Erythroblast (primary cell): ENCODE data around the gene PDGFD.
A peak's percentile ranks its signal among the peaks of the same experiment; 100 is the strongest.

Experiments used
- DNase-seq, 2 experiments: peaks; one replicate each; lab custom pipeline; 2025; lab: John Stamatoyannopoulos, UW
- GATA1 ChIP-seq: IDR thresholded peaks from 2 replicates; pipeline ENCODE4 v1.6.1; 2011; ENCODE audit warnings: low read depth, mild to moderate bottlenecking, control low read depth, low read length, moderate library complexity
- POLR2A ChIP-seq: IDR thresholded peaks from 2 replicates; pipeline ENCODE4 v1.6.1; 2011; ENCODE audit warnings: mild to moderate bottlenecking, low read length

The PDGFD gene

GRCh38 chr11:103898577-103899336 lies 265.2 kb downstream of the PDGFD start:
- no peak for DNase-seq
- TF ChIP-seq POLR2A (no peak), GATA1 (no peak)

- DNase-seq, result no peak
- no peak for TF ChIP-seq GATA1
- no peak for TF ChIP-seq POLR2A
Observed at GRCh38 chr11:103898065-103898464, 265.9 kb downstream of the PDGFD start.

- TF ChIP-seq GATA1 (no peak), POLR2A (no peak)
- DNase-seq, result no peak
Observed at GRCh38 chr11:103897160-103897936, 266.6 kb downstream of the PDGFD start.

- TF ChIP-seq POLR2A (no peak), GATA1 (no peak)
Observed at GRCh38 chr11:103895106-103895505, 268.8 kb downstream of the PDGFD start.

GRCh38 chr11:103894673-103895072 lies 269.3 kb downstream of the PDGFD start:
- DNase-seq, result no peak
- TF ChIP-seq GATA1 (no peak), POLR2A (no peak)

More at GRCh38 chr11:103895106-103895505, 268.8 kb downstream of the PDGFD start:
- no peak for DNase-seq

GRCh38 chr11:103894034-103894433 lies 269.9 kb downstream of the PDGFD start:
- no peak for TF ChIP-seq POLR2A
- no peak for TF ChIP-seq GATA1
- DNase-seq, result no peak

- no peak for DNase-seq
- TF ChIP-seq POLR2A, result no peak
- no peak for TF ChIP-seq GATA1
Observed at GRCh38 chr11:103893371-103893770, 270.6 kb downstream of the PDGFD start.

GRCh38 chr11:103892603-103893002 lies 271.3 kb downstream of the PDGFD start:
- TF ChIP-seq POLR2A (no peak), GATA1 (no peak)
- no peak for DNase-seq

- TF ChIP-seq GATA1, result no peak
- TF ChIP-seq POLR2A, result no peak
Observed at GRCh38 chr11:103890654-103891053, 273.3 kb downstream of the PDGFD start.

GRCh38 chr11:103889679-103890078 lies 274.3 kb downstream of the PDGFD start:
- DNase-seq, result no peak
- TF ChIP-seq GATA1 (no peak), POLR2A (no peak)

More at GRCh38 chr11:103890654-103891053, 273.3 kb downstream of the PDGFD start:
- DNase-seq, result no peak

- no peak for TF ChIP-seq POLR2A
- TF ChIP-seq GATA1, result no peak
- peak in 1 of 2 experiments; percentile 4 for DNase-seq
Observed at GRCh38 chr11:103888541-103888951, 275.4 kb downstream of the PDGFD start.

GRCh38 chr11:103887001-103887658 lies 276.8 kb downstream of the PDGFD start:
- no peak for DNase-seq
- TF ChIP-seq GATA1 (no peak), POLR2A (no peak)

- TF ChIP-seq POLR2A, result no peak
- TF ChIP-seq GATA1, result no peak
- no peak for DNase-seq
Observed at GRCh38 chr11:103883856-103884255, 280.1 kb downstream of the PDGFD start.
